ENCODE results near the gene GET4. TPM values are rescaled to one million over a fixed set of nuclear protein-coding genes. Genes with fewer than 3 reads are reported as not detected.
"Not testable (repeated sequence)": the region's sequence is repeated elsewhere in the genome, so short reads cannot be mapped to it uniquely, and the experiment has no call there.

The GET4 gene
- total RNA-seq, 1 donor, result 17.7 TPM

GRCh38 chr7:869348-869747 is 7.0 kb upstream of the GET4 start:
- no peak overlapping the region for H3K27ac ChIP-seq (ENCODE audit: low read depth, low read length)

GRCh38 chr7:871900-872537 is 4.3 kb upstream of the GET4 start:
- Histone ChIP-seq H3K4me1 (ENCODE audit: insufficient read depth, low read length) (peaks cover 9% of the 10 kb centered on the region), H3K4me3 (ENCODE audit: insufficient read depth, low read length) (no peak overlapping the region), H3K27ac (ENCODE audit: low read depth, low read length) (no peak overlapping the region), H3K36me3 (ENCODE audit: insufficient read depth, low read length) (peaks cover 52% of the 10 kb centered on the region), H3K27me3 (ENCODE audit: insufficient read depth, low read length) (no peaks in the 10 kb centered on the region), H4K20me1 (ENCODE audit: insufficient read depth, low read length) (no peaks in the 10 kb centered on the region), H3K4me2 (ENCODE audit: insufficient read depth, low read length) (no peak overlapping the region), H3K79me2 (ENCODE audit: insufficient read depth, low read length) (peaks cover 18% of the 10 kb centered on the region), H3K9me3 (ENCODE audit: low read depth, low read length) (no peaks in the 10 kb centered on the region), H2AFZ (ENCODE audit: low read length) (no peak overlapping the region)
- no peak for DNase-seq (ENCODE audit: insufficient read length, low spot score, missing footprints)
- TF ChIP-seq CTCF (IDR thresholded peaks at IDR 0.05; ENCODE audit: extremely low read depth, low read depth, low read length), result no peak

More at GRCh38 chr7:869348-869747, 7.0 kb upstream of the GET4 start:
- Histone ChIP-seq H3K79me2 (ENCODE audit: insufficient read depth, low read length) (peaks cover 16% of the 10 kb centered on the region), H3K27me3 (ENCODE audit: insufficient read depth, low read length) (no peaks in the 10 kb centered on the region), H3K9me3 (ENCODE audit: low read depth, low read length) (no peaks in the 10 kb centered on the region), H3K4me2 (ENCODE audit: insufficient read depth, low read length) (no peak overlapping the region), H4K20me1 (ENCODE audit: insufficient read depth, low read length) (no peaks in the 10 kb centered on the region), H3K36me3 (ENCODE audit: insufficient read depth, low read length) (peaks cover 55% of the 10 kb centered on the region), H3K4me3 (ENCODE audit: insufficient read depth, low read length) (no peak overlapping the region), H3K4me1 (ENCODE audit: insufficient read depth, low read length) (peaks cover 5% of the 10 kb centered on the region), H2AFZ (ENCODE audit: low read length) (no peak overlapping the region)
- TF ChIP-seq CTCF (IDR thresholded peaks at IDR 0.05; ENCODE audit: extremely low read depth, low read depth, low read length), result no peak
- no peak for DNase-seq (ENCODE audit: insufficient read length, low spot score, missing footprints)

- H3K27ac ChIP-seq (ENCODE audit: low read depth, low read length); H3K4me3 ChIP-seq (ENCODE audit: insufficient read depth, low read length); DNase-seq (ENCODE audit: insufficient read length, low spot score, missing footprints); H4K20me1 ChIP-seq (ENCODE audit: insufficient read depth, low read length); H3K27me3 ChIP-seq (ENCODE audit: insufficient read depth, low read length); H3K4me2 ChIP-seq (ENCODE audit: insufficient read depth, low read length); H2AFZ ChIP-seq (ENCODE audit: low read length); H3K4me1 ChIP-seq (ENCODE audit: insufficient read depth, low read length); H3K9me3 ChIP-seq (ENCODE audit: low read depth, low read length): not testable (repeated sequence)
- Histone ChIP-seq H3K79me2 (ENCODE audit: insufficient read depth, low read length) (peaks cover 18% of the 10 kb centered on the region), H3K36me3 (ENCODE audit: insufficient read depth, low read length) (peaks cover 45% of the 10 kb centered on the region)
Observed at GRCh38 chr7:872685-873084, 3.7 kb upstream of the GET4 start.

- no peaks in the 10 kb centered on the region for H3K9me3 ChIP-seq (ENCODE audit: low read depth, low read length)
- H3K79me2 ChIP-seq (ENCODE audit: insufficient read depth, low read length), result peaks cover 22% of the 10 kb centered on the region
- no peak overlapping the region for H2AFZ ChIP-seq (ENCODE audit: low read length)
- H3K27ac ChIP-seq (ENCODE audit: low read depth, low read length), result no peak overlapping the region
- no peak overlapping the region for H3K4me2 ChIP-seq (ENCODE audit: insufficient read depth, low read length)
- DNase-seq (ENCODE audit: insufficient read length, low spot score, missing footprints), result peak; percentile 99
- peaks cover 10% of the 10 kb centered on the region for H3K4me1 ChIP-seq (ENCODE audit: insufficient read depth, low read length)
- H3K27me3 ChIP-seq (ENCODE audit: insufficient read depth, low read length), result no peaks in the 10 kb centered on the region
- peak; percentile 97 for TF ChIP-seq CTCF (IDR thresholded peaks at IDR 0.05; ENCODE audit: extremely low read depth, low read depth, low read length)
- H3K36me3 ChIP-seq (ENCODE audit: insufficient read depth, low read length), result peaks cover 39% of the 10 kb centered on the region
- H3K4me3 ChIP-seq (ENCODE audit: insufficient read depth, low read length), result no peak overlapping the region
- H4K20me1 ChIP-seq (ENCODE audit: insufficient read depth, low read length), result peaks cover 5% of the 10 kb centered on the region
Observed at GRCh38 chr7:873367-874002, 2.9 kb upstream of the GET4 start.

All from osteoblast (primary cell).